HL-60/S4 treated with retinoic acid at 250 ng/mL for 4 days and 3 days (cell line): ENCODE data around the gene VPS26C.
"Not testable (repeated sequence)": the region's sequence is repeated elsewhere in the genome, so short reads cannot be mapped to it uniquely, and the experiment has no call there.

Source experiments
- in situ Hi-C: fragments of 300-500 bp; cut with MboI; formaldehyde crosslinking; loops from 2 replicates; pipeline ENCODE4 v1.7.0; 2022; ENCODE audit warnings: low sequenced_read_pairs

Gene VPS26C

GRCh38 chr21:37231671-37232070 lies 35.5 kb downstream of the VPS26C start:
- in situ Hi-C loops = no loop called here

- in situ Hi-C loops = no loop called here
Measured at GRCh38 chr21:37231249-37231645, 35.9 kb downstream of the VPS26C start.

- in situ Hi-C loops = no loop called here
Measured at GRCh38 chr21:37230632-37231248, 36.4 kb downstream of the VPS26C start.

GRCh38 chr21:37228003-37228400 lies 39.1 kb downstream of the VPS26C start:
- in situ Hi-C loops = no loop called here

GRCh38 chr21:37227071-37228002 lies 39.8 kb downstream of the VPS26C start:
- in situ Hi-C loops = no loop called here

GRCh38 chr21:37226041-37226920 lies 40.9 kb downstream of the VPS26C start:
- in situ Hi-C loops = no loop called here

- in situ Hi-C loops = no loop called here
Measured at GRCh38 chr21:37224861-37225839, 42.0 kb downstream of the VPS26C start.

GRCh38 chr21:37223804-37224345 lies 43.3 kb downstream of the VPS26C start:
- in situ Hi-C loops = no loop called here

- in situ Hi-C loops = not testable (repeated sequence)
Measured at GRCh38 chr21:37222248-37222647, 44.9 kb downstream of the VPS26C start.

- in situ Hi-C loops = no loop called here
Measured at GRCh38 chr21:37220981-37221664, 46.0 kb downstream of the VPS26C start.

- in situ Hi-C loops = no loop called here
Measured at GRCh38 chr21:37220433-37220980, 46.6 kb downstream of the VPS26C start.

GRCh38 chr21:37219761-37220432 lies 47.2 kb downstream of the VPS26C start:
- in situ Hi-C loops = no loop called here

- in situ Hi-C loops = no loop called here
Measured at GRCh38 chr21:37214952-37215351, 52.2 kb downstream of the VPS26C start.

- in situ Hi-C loops = no loop called here
Measured at GRCh38 chr21:37210799-37211198, 56.3 kb downstream of the VPS26C start.

- in situ Hi-C loops = no loop called here
Measured at GRCh38 chr21:37210130-37210529, 57.0 kb downstream of the VPS26C start.

- in situ Hi-C loops = no loop called here
Measured at GRCh38 chr21:37208741-37209225, 58.4 kb downstream of the VPS26C start.

GRCh38 chr21:37208056-37208721 lies 58.9 kb downstream of the VPS26C start:
- in situ Hi-C loops = no loop called here
